GM10248 (cell line): Measurements from ENCODE around the gene GZMH.
"Not testable (repeated sequence)": the region's sequence is repeated elsewhere in the genome, so short reads cannot be mapped to it uniquely, and the experiment has no call there.

Experiments used
- CTCF ChIA-PET: fragments of 300-600 bp; sonication (Branson Sonifier 250); formaldehyde crosslinking; extraction: SDS; loops from one replicate; lab custom pipeline; 2021; ENCODE audit warnings: antibody characterized with exemption; lab: Yijun Ruan, JAX
- POLR2A ChIA-PET: fragments of 350-650 bp; sonication (Branson Sonifier 250); formaldehyde crosslinking; extraction: SDS; loops from one replicate; lab custom pipeline; 2020; ENCODE audit warnings: antibody characterized with exemption; lab: Yijun Ruan, JAX
- DNase-seq: peaks from one replicate; pipeline ENCODE4 v3.0.0; 2012; ENCODE audit errors: extremely low spot score
- CTCF ChIP-seq: IDR thresholded peaks from 2 replicates; pipeline ENCODE4 v1.5.1; 2012; ENCODE audit warnings: mild to moderate bottlenecking, low read depth; ENCODE audit errors: extremely low read depth, missing control alignments, control extremely low read depth

Gene GZMH

DNA sequence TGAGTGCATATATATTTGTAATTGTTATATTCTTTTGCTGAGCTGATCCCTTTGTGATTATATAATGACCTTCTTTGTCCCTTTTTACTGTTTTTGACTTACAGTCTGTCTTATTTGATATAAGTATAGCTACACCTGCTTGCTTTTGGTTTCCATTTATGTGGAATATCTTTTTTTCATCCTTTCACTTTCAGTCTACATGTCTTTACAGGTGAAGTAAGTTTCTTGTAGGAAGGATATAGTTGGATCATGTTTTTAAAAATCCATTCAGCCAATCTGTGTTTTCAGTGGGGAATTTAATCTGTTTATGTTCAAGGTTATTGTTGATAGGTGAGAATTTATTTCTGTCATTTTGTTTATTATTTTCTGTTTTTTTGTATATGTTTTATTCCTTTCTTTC lies 12.1 kb downstream of the GZMH start:
- POLR2A ChIA-PET: no interaction called here
- no peak for TF ChIP-seq CTCF
- CTCF ChIA-PET: no interaction called here
- no peak for DNase-seq

GRCh38 chr14:24595073-24595808 lies 14.2 kb downstream of the GZMH start:
- POLR2A ChIA-PET: no interaction called here
- DNase-seq: no peak
- CTCF ChIA-PET: interaction anchor here (0.9 to 3.3 kb wide), 4 partner anchors 11 to 39 kb away, joined by 3 to 16 read pairs (median 3); no protein-coding TSS in a partner anchor

DNA sequence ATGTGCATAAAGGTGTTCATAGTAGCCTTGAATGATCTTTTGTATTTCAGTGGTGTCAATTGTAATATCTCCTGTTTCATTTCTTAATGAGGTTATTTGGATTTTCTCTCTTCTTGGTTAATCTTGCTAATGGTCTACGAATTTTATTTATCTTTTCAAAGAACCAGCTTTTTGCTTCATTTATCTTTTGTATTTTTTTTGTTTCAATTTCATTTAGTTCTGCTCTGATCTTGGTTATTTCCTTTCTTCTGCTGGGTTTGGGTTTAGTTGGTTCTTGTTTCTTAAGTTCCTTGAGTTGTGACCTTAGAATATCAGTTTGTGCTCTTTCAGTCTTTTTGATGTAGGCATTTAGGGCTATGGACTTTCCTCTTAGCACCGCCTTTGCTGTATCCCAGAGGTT lies 18.5 kb downstream of the GZMH start:
- DNase-seq, POLR2A ChIA-PET, CTCF ChIA-PET: not testable (repeated sequence)

More at GRCh38 chr14:24595073-24595808, 14.2 kb downstream of the GZMH start:
- TF ChIP-seq CTCF: no peak

- DNase-seq, CTCF ChIA-PET, POLR2A ChIA-PET: not testable (repeated sequence)
These were observed 25.1 kb downstream of the GZMH start for GRCh38 chr14:24584402-24584801.

DNA sequence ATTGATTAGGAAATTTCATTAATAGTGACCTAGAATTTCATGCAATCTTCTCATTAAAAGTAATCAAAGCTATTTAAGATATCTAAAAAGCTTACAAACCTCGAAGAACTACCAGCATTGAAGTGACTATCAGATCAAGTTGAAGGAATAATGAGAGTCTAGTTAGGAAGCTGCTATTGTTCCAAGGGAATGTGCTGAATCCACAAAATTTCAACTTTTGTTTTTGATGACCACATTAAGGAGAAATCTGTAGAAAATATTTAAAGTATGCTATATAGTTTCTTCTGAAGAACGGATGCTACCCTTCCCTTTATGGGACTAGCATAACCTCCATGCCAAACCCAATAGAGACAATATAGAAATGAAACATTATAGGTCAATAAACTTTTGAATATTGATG lies 30.9 kb downstream of the GZMH start:
- TF ChIP-seq CTCF: no peak
- no peak for DNase-seq
- ChIA-PET CTCF (no interaction called here), POLR2A (no interaction called here)

- ChIA-PET POLR2A (no interaction called here), CTCF (interaction anchor here (1.7 kb wide), 1 partner anchor 12 kb away, joined by 5 read pairs; no protein-coding TSS in a partner anchor)
- TF ChIP-seq CTCF: no peak
- DNase-seq: no peak
These were observed 32.7 kb downstream of the GZMH start for GRCh38 chr14:24576771-24577170.

GRCh38 chr14:24576182-24576581 lies 33.3 kb downstream of the GZMH start, which contains the start of gene CTSG:
TSS of gene CTSG (minus strand) at chr14:24576250. CDS start at chr14:24576223, 27 bp downstream.
- ChIA-PET CTCF (no interaction called here), POLR2A (no interaction called here)
- no peak for DNase-seq
- TF ChIP-seq CTCF: no peak
